Prostate gland (tissue), 2 donors: ENCODE results near the gene TFB2M.

ENCODE experiments used
- CTCF ChIP-seq, 4 experiments: fragments of 200-600 bp in 2 of 4; fragments of 450-650 bp in 2 of 4; sonication (generic) in 2 of 4; IDR thresholded peaks; 1 replicate in 3 of 4; 2 replicates in 1 of 4; pipeline ENCODE4 v1.5.1; 2016 to 2019; ENCODE audit warnings: antibody characterized with exemption in 4 of 4, mild to moderate bottlenecking in 2 of 4, moderate library complexity in 2 of 4
- POLR2A ChIP-seq: fragments of 450-650 bp; IDR thresholded peaks from one replicate; pipeline ENCODE4 v1.6.1; 2016; ENCODE audit warnings: antibody characterized with exemption, mild to moderate bottlenecking

GRCh38 chr1:246591047-246591446 is 25.0 kb upstream of the TFB2M start:
- no peak for TF ChIP-seq POLR2A
- TF ChIP-seq CTCF (IDR thresholded peaks at IDR 0.05), result no peak
